CD4-positive, alpha-beta T cell (primary cell): ENCODE data around the gene GALNT1. TPM values are rescaled to one million over a fixed set of nuclear protein-coding genes. Genes with fewer than 3 reads are reported as not detected.

ENCODE experiments used
- ATAC-seq: fragments of 200-7000 bp; cut with Tn5 transposase; one replicate; pipeline ENCODE4 v1.10.0; 2022; ENCODE audit warnings: mild to moderate bottlenecking; ENCODE audit not compliant: poor library complexity
- CTCF ChIA-PET: fragments of 350-600 bp; sonication (Branson Sonifier 250); formaldehyde crosslinking; loops from one replicate; lab custom pipeline; 2021; ENCODE audit warnings: antibody characterized with exemption, inconsistent platforms; lab: Charles Lee
- POLR2A ChIA-PET: fragments of 350-600 bp; sonication (Branson Sonifier 250); formaldehyde crosslinking; loops from one replicate; lab custom pipeline; 2021; ENCODE audit warnings: antibody characterized with exemption, inconsistent platforms; lab: Charles Lee
- DNase-seq, 14 experiments: peaks; one replicate each; pipeline ENCODE4 v3.0.0-alpha.2; 2013 to 2020; ENCODE audit warnings: mixed read lengths in 2 of 14
- H3K27ac ChIP-seq, 2 donors: one replicate each; pipeline versions ENCODE4 v1.5.1 to v1.7.0; 2013; ENCODE audit warnings: low read length in 2 of 2, low read depth in 1 of 2, mild to moderate bottlenecking in 1 of 2
- H3K27me3 ChIP-seq, 2 experiments: 1 replicate in 1 of 2; 2 replicates in 1 of 2; pipeline versions ENCODE4 v1.6.1 to v1.7.0; 2013; ENCODE audit warnings: low read length in 2 of 2, control low read depth in 1 of 2, mild to moderate bottlenecking in 1 of 2, moderate library complexity in 1 of 2; ENCODE audit not compliant: insufficient read depth in 2 of 2, control insufficient read depth in 1 of 2
- H3K36me3 ChIP-seq: one replicate; pipeline ENCODE4 v1.6.1; 2013; ENCODE audit warnings: low read length, control low read depth; ENCODE audit not compliant: insufficient read depth
- H3K4me1 ChIP-seq: one replicate; pipeline ENCODE4 v1.6.1; 2013; ENCODE audit warnings: low read length, control low read depth; ENCODE audit not compliant: insufficient read depth
- H3K4me3 ChIP-seq: one replicate; pipeline ENCODE4 v1.5.1; 2013; ENCODE audit warnings: mild to moderate bottlenecking, low read length, moderate library complexity
- H3K9me3 ChIP-seq, 2 experiments: 1 replicate in 1 of 2; 2 replicates in 1 of 2; pipeline versions ENCODE4 v1.6.1 to v1.7.0; 2013; ENCODE audit warnings: low read length in 2 of 2, mild to moderate bottlenecking in 2 of 2, control low read depth in 1 of 2, moderate library complexity in 1 of 2; ENCODE audit not compliant: control insufficient read depth in 1 of 2, insufficient read depth in 1 of 2
- H3K27ac Mint-ChIP-seq: one replicate; pipeline ENCODE4 v1.8.0; 2020; ENCODE audit warnings: mixed read lengths
- H3K27me3 Mint-ChIP-seq: one replicate; pipeline ENCODE4 v1.8.0; 2021; ENCODE audit warnings: mixed read lengths
- H3K36me3 Mint-ChIP-seq: one replicate; pipeline ENCODE4 v1.8.0; 2021; ENCODE audit warnings: low read depth, mixed read lengths
- H3K4me1 Mint-ChIP-seq: one replicate; pipeline ENCODE4 v1.8.0; 2021; ENCODE audit warnings: low read depth, mixed read lengths
- H3K4me3 Mint-ChIP-seq: one replicate; pipeline ENCODE4 v1.8.0; 2020; ENCODE audit warnings: mild to moderate bottlenecking, mixed read lengths
- H3K9me3 Mint-ChIP-seq: one replicate; pipeline ENCODE4 v1.8.0; 2020; ENCODE audit warnings: mixed read lengths
- CTCF ChIP-seq: fragments of 200-600 bp; IDR thresholded peaks from one replicate; pipeline ENCODE4 v1.8.0; 2022; ENCODE audit warnings: antibody characterized with exemption, mild to moderate bottlenecking
- intact Hi-C, 2 experiments: fragments of 100-400 bp; cut with DNase I in 1 of 2; cut with micrococcal nuclease in 1 of 2; formaldehyde crosslinking; loops; one replicate each; pipeline versions ENCODE4 v1.15.1 to v1.9.0; 2023 to 2025; cut with DNase I, micrococcal nuclease
- total RNA-seq, 174 experiments: library from RNA in 2 of 174; stranded (reverse) in 2 of 174; gene quantifications; one replicate each; pipeline ENCODE4 v1.2.3 and lab custom pipeline; 2021 to 2026

Gene GALNT1
- total RNA-seq, 2 experiments from 2014 or later: 16.1 to 17.9 TPM

GRCh38 chr18:35582899-35583558, 1.5 kb downstream of the GALNT1 start:
- ChIA-PET POLR2A (interaction anchor here (1.0 to 2.9 kb wide), 7 partner anchors 10 to 387 kb away, joined by 3 to 32 read pairs (median 5); partner anchors contain the start of genes INO80C and ZSCAN30), CTCF (no interaction called here)
- no peaks in the 10 kb centered on the region for H3K36me3 Mint-ChIP-seq
- H3K27ac ChIP-seq: no peak overlapping the region
- peak overlapping the region; percentile 95 for H3K4me3 Mint-ChIP-seq
- DNase-seq: peak in 2 of 14 experiments; percentile 11 to 25
- no peak for ATAC-seq
- H3K27me3 Mint-ChIP-seq: peaks cover 4% of the 10 kb centered on the region
- peaks cover 18% of the 10 kb centered on the region for H3K4me1 ChIP-seq
- intact Hi-C loops: loop anchor here in 1 of 2 experiments (5.0 to 10.0 kb wide), 6 partner anchors 34 to 542 kb away; partner anchors contain the start of genes ELP2, MAPRE2, RMP24 and SLC39A6
- no peaks in the 10 kb centered on the region for H3K9me3 ChIP-seq
- peak overlapping the region; percentile 80 for H3K27ac Mint-ChIP-seq
- no peak for TF ChIP-seq CTCF
- H3K36me3 ChIP-seq: no peaks in the 10 kb centered on the region
- peak overlapping the region; percentile 64 for H3K4me3 ChIP-seq
- no peaks in the 10 kb centered on the region for H3K27me3 ChIP-seq
- peaks cover 40% of the 10 kb centered on the region for H3K4me1 Mint-ChIP-seq
- H3K9me3 Mint-ChIP-seq: no peaks in the 10 kb centered on the region

- Histone ChIP-seq H3K36me3 (no peaks in the 10 kb centered on the region), H3K27me3 (no peaks in the 10 kb centered on the region), H3K4me3 (no peak overlapping the region), H3K27ac (no peak overlapping the region), H3K9me3 (no peaks in the 10 kb centered on the region), H3K4me1 (peaks cover 18% of the 10 kb centered on the region)
- CTCF ChIA-PET: no interaction called here
- Mint-ChIP-seq H3K27ac (no peak overlapping the region), H3K27me3 (peaks cover under 1% of the 10 kb centered on the region), H3K4me3 (no peak overlapping the region), H3K9me3 (no peaks in the 10 kb centered on the region), H3K36me3 (no peaks in the 10 kb centered on the region), H3K4me1 (peaks cover 50% of the 10 kb centered on the region)
- POLR2A ChIA-PET: no interaction called here
- no peak for ATAC-seq
- no peak for DNase-seq
- intact Hi-C loops: loop anchor here in 1 of 2 experiments (5.0 to 10.0 kb wide), 6 partner anchors 33 to 540 kb away; partner anchors contain the start of genes ELP2, MAPRE2, RMP24 and SLC39A6
- TF ChIP-seq CTCF: no peak
These were observed 3.2 kb downstream of the GALNT1 start for GRCh38 chr18:35584735-35585134.

- no peaks in the 10 kb centered on the region for H3K27me3 Mint-ChIP-seq
- H3K36me3 Mint-ChIP-seq: no peaks in the 10 kb centered on the region
- no peaks in the 10 kb centered on the region for H3K36me3 ChIP-seq
- H3K9me3 Mint-ChIP-seq: no peaks in the 10 kb centered on the region
- no peak for DNase-seq
- H3K27me3 ChIP-seq: no peaks in the 10 kb centered on the region
- intact Hi-C loops: loop anchor here in 1 of 2 experiments (10.0 kb wide), 4 partner anchors 241 to 541 kb away; partner anchors contain the start of genes ELP2, MAPRE2, SLC39A6 and ZNF24
- H3K4me1 ChIP-seq: peaks cover 16% of the 10 kb centered on the region
- H3K9me3 ChIP-seq: no peaks in the 10 kb centered on the region
- H3K27ac Mint-ChIP-seq: no peak overlapping the region
- no peak overlapping the region for H3K4me3 ChIP-seq
- no peak for TF ChIP-seq CTCF
- no peak overlapping the region for H3K4me3 Mint-ChIP-seq
- ChIA-PET POLR2A (no interaction called here), CTCF (interaction anchor here (1.0 kb wide), 1 partner anchor 33 kb away, joined by 3 read pairs; no protein-coding TSS in a partner anchor)
- ATAC-seq: no peak
- peaks cover 47% of the 10 kb centered on the region for H3K4me1 Mint-ChIP-seq
- no peak overlapping the region for H3K27ac ChIP-seq
These were observed 4.1 kb downstream of the GALNT1 start for GRCh38 chr18:35585608-35586007.
